SK-N-SH treated with all-trans-retinoic acid at 6 μM for 48 hours (cell line): ENCODE data around the gene RSPH9.

ENCODE experiments used
- ATAC-seq: fragments of 200-7000 bp; cut with Tn5 transposase; 3 replicates; pipeline ENCODE4 v1.9.1; 2020; ENCODE audit warnings: mild to moderate bottlenecking, moderate library complexity
- ARNTL ChIP-seq: fragments of 450-650 bp; formaldehyde crosslinking; IDR thresholded peaks from 2 replicates; pipeline ENCODE4 v1.5.0; 2020; ENCODE audit warnings: low read depth, mild to moderate bottlenecking, moderate library complexity, borderline replicate concordance
- BACH2 ChIP-seq: fragments of 250-450 bp; sonication (Bioruptor Pico); IDR thresholded peaks from 2 replicates; pipeline ENCODE4 v1.9.0; 2021; ENCODE audit warnings: mild to moderate bottlenecking, borderline replicate concordance
- CSDC2 ChIP-seq: fragments of 250-450 bp; sonication (Bioruptor Pico); IDR thresholded peaks from 2 replicates; pipeline ENCODE4 v1.5.0; 2020; ENCODE audit warnings: mild to moderate bottlenecking, moderate library complexity
- ESRRG ChIP-seq: fragments of 250-450 bp; sonication (Bioruptor Pico); IDR thresholded peaks from 2 replicates; pipeline ENCODE4 v1.6.1; 2021; ENCODE audit warnings: mild to moderate bottlenecking
- GLIS3 ChIP-seq: fragments of 250-450 bp; sonication (Bioruptor Pico); IDR thresholded peaks from 2 replicates; pipeline ENCODE4 v1.5.0; 2020; ENCODE audit warnings: mild to moderate bottlenecking, moderate library complexity
- ISL1 ChIP-seq: fragments of 250-450 bp; sonication (Bioruptor Pico); IDR thresholded peaks from 2 replicates; pipeline ENCODE4 v2.1.2; 2022; ENCODE audit warnings: mild to moderate bottlenecking, moderate library complexity
- OSR1 ChIP-seq: fragments of 250-450 bp; sonication (Bioruptor Pico); IDR thresholded peaks from 2 replicates; pipeline ENCODE4 v1.8.0; 2022; ENCODE audit warnings: moderate library complexity, mild to moderate bottlenecking, inconsistent platforms
- PPARA ChIP-seq: fragments of 250-450 bp; sonication (Bioruptor Pico); IDR thresholded peaks from 2 replicates; pipeline ENCODE4 v1.5.0; 2020; ENCODE audit warnings: mild to moderate bottlenecking, borderline replicate concordance
- RARB ChIP-seq: fragments of 250-450 bp; sonication (Bioruptor Pico); IDR thresholded peaks from 2 replicates; pipeline ENCODE4 v1.8.0; 2021; ENCODE audit warnings: mild to moderate bottlenecking, moderate library complexity
- SNAI2 ChIP-seq: fragments of 250-450 bp; sonication (Bioruptor Pico); IDR thresholded peaks from 2 replicates; pipeline ENCODE4 v1.5.0; 2020; ENCODE audit warnings: mild to moderate bottlenecking, moderate library complexity
- TCF4 ChIP-seq: fragments of 250-450 bp; sonication (Bioruptor Pico); IDR thresholded peaks from 2 replicates; pipeline ENCODE4 v1.8.0; 2021; ENCODE audit warnings: mild to moderate bottlenecking, moderate library complexity, borderline replicate concordance
- TOX ChIP-seq: fragments of 250-450 bp; sonication (Bioruptor Pico); IDR thresholded peaks from 2 replicates; pipeline ENCODE4 v1.8.0; 2021; ENCODE audit warnings: mild to moderate bottlenecking, moderate library complexity, borderline replicate concordance
- ZC3H10 ChIP-seq: fragments of 250-450 bp; sonication (Bioruptor Pico); IDR thresholded peaks from 2 replicates; pipeline ENCODE4 v1.5.1; 2021; ENCODE audit warnings: mild to moderate bottlenecking, moderate library complexity
- ZFP3 ChIP-seq: fragments of 250-450 bp; sonication (Bioruptor Pico); IDR thresholded peaks from 2 replicates; pipeline ENCODE4 v1.5.0; 2020; ENCODE audit warnings: mild to moderate bottlenecking, moderate library complexity
- ZFP30 ChIP-seq: fragments of 450-650 bp; formaldehyde crosslinking; IDR thresholded peaks from 2 replicates; pipeline ENCODE4 v1.5.0; 2022; ENCODE audit warnings: mild to moderate bottlenecking, moderate library complexity
- ZNF565 ChIP-seq: fragments of 450-650 bp; formaldehyde crosslinking; conservative IDR thresholded peaks from 2 replicates; pipeline ENCODE4 v1.5.0; 2020; ENCODE audit warnings: low read depth, mild to moderate bottlenecking, moderate library complexity
- ZNF70 ChIP-seq: fragments of 450-650 bp; formaldehyde crosslinking; IDR thresholded peaks from 2 replicates; pipeline ENCODE4 v1.5.0; 2020; ENCODE audit warnings: mild to moderate bottlenecking, moderate library complexity
- ZNF8 ChIP-seq: fragments of 450-650 bp; formaldehyde crosslinking; IDR thresholded peaks from 2 replicates; pipeline ENCODE4 v1.5.0; 2020; ENCODE audit warnings: mild to moderate bottlenecking, moderate library complexity
- TF ChIP-seq, protein P1 (sequence below): fragments of 250-450 bp; sonication (Bioruptor Pico); IDR thresholded peaks from 2 replicates; pipeline ENCODE4 v1.8.0; 2020; ENCODE audit warnings: mild to moderate bottlenecking, moderate library complexity, borderline replicate concordance
- TF ChIP-seq, protein P2 (sequence below): fragments of 250-450 bp; sonication (Bioruptor Pico); IDR thresholded peaks from 2 replicates; pipeline ENCODE4 v1.8.0; 2021; ENCODE audit warnings: low read depth, mild to moderate bottlenecking, moderate library complexity, borderline replicate concordance
- TF ChIP-seq, protein P3 (sequence below): fragments of 250-450 bp; sonication (Bioruptor Pico); IDR thresholded peaks from 2 replicates; pipeline ENCODE4 v1.5.0; 2020; ENCODE audit warnings: mild to moderate bottlenecking, moderate library complexity
- TF ChIP-seq, protein P4 (sequence below): fragments of 250-450 bp; sonication (Bioruptor Pico); IDR thresholded peaks from 2 replicates; pipeline ENCODE4 v1.5.1; 2020; ENCODE audit warnings: low read depth, mild to moderate bottlenecking, moderate library complexity

The RSPH9 gene

DNA sequence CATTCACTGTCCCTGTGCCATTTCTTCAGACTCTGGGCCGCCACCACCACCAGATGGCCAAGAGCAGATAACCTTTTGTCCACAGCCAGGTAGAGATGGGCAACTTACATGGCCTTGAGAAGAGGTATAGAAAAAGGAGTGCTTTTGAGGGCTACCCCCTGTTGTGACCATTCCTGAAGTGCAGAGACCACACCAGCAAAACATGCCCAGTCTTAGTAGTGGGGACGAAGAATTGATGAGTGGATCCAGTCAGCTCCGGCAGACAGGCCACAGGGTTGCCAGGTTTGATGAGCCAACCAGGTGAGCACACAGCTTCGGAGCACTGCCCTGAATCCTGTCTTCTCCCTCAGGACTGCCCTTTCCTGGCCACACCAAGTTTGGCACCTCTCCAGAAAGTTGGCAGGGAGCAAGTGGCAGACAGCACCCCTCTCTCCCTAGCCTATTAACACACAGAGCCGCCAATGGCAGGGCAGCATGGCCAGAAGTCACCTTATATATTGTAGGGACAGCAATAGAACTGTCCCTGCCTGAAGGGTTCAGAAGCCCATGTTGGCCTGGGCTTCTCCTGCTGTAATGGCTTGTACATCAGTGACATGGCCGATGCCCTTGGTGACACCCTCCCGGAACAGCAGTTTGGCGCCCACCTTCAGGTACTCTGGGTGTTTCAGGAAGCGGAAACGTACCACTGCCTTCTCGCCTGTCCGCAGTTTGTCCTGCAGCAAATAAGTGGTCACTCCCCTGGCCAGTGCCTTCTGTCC is 23.6 kb upstream of the RSPH9 start:
- no peak; the same call in 2 of the 3 replicates for ATAC-seq
- TF ChIP-seq ZFP30 (CRISPR knock-in tag) (no peak), TCF4 (CRISPR knock-in tag) (no peak), ARNTL (CRISPR knock-in tag) (no peak), ZNF8 (CRISPR knock-in tag) (no peak), TOX (CRISPR knock-in tag) (no peak), OSR1 (CRISPR knock-in tag) (no peak), ZC3H10 (no peak), SNAI2 (CRISPR knock-in tag) (no peak)
- TF ChIP-seq, protein P1, sequence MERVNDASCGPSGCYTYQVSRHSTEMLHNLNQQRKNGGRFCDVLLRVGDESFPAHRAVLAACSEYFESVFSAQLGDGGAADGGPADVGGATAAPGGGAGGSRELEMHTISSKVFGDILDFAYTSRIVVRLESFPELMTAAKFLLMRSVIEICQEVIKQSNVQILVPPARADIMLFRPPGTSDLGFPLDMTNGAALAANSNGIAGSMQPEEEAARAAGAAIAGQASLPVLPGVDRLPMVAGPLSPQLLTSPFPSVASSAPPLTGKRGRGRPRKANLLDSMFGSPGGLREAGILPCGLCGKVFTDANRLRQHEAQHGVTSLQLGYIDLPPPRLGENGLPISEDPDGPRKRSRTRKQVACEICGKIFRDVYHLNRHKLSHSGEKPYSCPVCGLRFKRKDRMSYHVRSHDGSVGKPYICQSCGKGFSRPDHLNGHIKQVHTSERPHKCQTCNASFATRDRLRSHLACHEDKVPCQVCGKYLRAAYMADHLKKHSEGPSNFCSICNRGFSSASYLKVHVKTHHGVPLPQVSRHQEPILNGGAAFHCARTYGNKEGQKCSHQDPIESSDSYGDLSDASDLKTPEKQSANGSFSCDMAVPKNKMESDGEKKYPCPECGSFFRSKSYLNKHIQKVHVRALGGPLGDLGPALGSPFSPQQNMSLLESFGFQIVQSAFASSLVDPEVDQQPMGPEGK (CRISPR knock-in tag): no peak
- TF ChIP-seq, protein P2, sequence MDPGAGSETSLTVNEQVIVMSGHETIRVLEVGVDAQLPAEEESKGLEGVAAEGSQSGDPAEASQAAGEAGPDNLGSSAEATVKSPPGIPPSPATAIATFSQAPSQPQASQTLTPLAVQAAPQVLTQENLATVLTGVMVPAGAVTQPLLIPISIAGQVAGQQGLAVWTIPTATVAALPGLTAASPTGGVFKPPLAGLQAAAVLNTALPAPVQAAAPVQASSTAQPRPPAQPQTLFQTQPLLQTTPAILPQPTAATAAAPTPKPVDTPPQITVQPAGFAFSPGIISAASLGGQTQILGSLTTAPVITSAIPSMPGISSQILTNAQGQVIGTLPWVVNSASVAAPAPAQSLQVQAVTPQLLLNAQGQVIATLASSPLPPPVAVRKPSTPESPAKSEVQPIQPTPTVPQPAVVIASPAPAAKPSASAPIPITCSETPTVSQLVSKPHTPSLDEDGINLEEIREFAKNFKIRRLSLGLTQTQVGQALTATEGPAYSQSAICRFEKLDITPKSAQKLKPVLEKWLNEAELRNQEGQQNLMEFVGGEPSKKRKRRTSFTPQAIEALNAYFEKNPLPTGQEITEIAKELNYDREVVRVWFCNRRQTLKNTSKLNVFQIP (CRISPR knock-in tag): no peak
- TF ChIP-seq, protein P3, sequence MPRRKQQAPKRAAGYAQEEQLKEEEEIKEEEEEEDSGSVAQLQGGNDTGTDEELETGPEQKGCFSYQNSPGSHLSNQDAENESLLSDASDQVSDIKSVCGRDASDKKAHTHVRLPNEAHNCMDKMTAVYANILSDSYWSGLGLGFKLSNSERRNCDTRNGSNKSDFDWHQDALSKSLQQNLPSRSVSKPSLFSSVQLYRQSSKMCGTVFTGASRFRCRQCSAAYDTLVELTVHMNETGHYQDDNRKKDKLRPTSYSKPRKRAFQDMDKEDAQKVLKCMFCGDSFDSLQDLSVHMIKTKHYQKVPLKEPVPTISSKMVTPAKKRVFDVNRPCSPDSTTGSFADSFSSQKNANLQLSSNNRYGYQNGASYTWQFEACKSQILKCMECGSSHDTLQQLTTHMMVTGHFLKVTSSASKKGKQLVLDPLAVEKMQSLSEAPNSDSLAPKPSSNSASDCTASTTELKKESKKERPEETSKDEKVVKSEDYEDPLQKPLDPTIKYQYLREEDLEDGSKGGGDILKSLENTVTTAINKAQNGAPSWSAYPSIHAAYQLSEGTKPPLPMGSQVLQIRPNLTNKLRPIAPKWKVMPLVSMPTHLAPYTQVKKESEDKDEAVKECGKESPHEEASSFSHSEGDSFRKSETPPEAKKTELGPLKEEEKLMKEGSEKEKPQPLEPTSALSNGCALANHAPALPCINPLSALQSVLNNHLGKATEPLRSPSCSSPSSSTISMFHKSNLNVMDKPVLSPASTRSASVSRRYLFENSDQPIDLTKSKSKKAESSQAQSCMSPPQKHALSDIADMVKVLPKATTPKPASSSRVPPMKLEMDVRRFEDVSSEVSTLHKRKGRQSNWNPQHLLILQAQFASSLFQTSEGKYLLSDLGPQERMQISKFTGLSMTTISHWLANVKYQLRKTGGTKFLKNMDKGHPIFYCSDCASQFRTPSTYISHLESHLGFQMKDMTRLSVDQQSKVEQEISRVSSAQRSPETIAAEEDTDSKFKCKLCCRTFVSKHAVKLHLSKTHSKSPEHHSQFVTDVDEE (CRISPR knock-in tag): no peak
- TF ChIP-seq, all 23 proteins: peak for 0

DNA sequence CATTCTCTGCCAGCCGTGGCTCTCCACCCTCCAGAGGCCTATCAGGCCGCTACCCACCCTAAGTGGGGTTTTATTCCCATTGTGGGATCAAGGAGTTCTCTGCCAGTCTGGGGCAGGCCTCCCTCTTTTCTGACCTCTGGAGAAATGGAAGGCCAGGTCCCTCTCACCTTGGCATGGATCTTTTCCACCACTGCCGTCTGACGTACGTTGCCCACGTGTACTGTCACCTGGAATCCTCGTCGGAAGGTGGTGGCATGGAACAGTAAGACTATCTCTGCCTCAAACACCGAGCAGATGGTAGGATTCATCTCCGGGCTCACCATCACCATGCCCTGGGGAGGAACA is 23.0 kb upstream of the RSPH9 start:
- no peak for TF ChIP-seq OSR1 (CRISPR knock-in tag)
- no peak for TF ChIP-seq GLIS3
- TF ChIP-seq ZFP30 (CRISPR knock-in tag): no peak
- TF ChIP-seq ARNTL (CRISPR knock-in tag): no peak
- no peak for TF ChIP-seq PPARA
- TF ChIP-seq, protein P2 (CRISPR knock-in tag): no peak
- TF ChIP-seq CSDC2 (CRISPR knock-in tag): no peak
- no peak for TF ChIP-seq ZFP3
- no peak for TF ChIP-seq ZC3H10
- no peak for TF ChIP-seq TCF4 (CRISPR knock-in tag)
- no peak for TF ChIP-seq SNAI2 (CRISPR knock-in tag)
- TF ChIP-seq, protein P4, sequence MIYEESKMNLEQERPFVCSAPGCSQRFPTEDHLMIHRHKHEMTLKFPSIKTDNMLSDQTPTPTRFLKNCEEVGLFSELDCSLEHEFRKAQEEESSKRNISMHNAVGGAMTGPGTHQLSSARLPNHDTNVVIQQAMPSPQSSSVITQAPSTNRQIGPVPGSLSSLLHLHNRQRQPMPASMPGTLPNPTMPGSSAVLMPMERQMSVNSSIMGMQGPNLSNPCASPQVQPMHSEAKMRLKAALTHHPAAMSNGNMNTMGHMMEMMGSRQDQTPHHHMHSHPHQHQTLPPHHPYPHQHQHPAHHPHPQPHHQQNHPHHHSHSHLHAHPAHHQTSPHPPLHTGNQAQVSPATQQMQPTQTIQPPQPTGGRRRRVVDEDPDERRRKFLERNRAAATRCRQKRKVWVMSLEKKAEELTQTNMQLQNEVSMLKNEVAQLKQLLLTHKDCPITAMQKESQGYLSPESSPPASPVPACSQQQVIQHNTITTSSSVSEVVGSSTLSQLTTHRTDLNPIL (CRISPR knock-in tag): no peak
- no peak for ATAC-seq

DNA sequence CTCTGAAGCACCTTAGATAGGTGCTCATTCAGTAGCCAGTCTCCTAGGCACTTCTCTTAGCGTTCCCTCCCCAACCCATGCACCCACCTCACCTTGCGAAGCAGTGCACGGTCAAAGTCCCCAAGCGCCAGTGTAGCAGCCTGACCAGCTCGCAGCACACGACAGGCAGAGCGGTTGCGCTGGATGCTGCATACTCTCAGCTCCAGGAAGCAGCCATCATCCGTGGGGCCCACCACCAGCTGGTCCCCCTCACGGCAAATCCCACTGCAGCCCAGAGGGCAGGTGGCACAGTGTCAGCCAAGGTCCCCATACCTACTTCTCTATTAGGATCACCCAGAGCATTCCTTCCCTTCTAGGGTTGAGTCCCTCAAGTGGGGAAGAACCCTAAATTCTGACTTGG is 22.3 kb upstream of the RSPH9 start:
- no peak for ATAC-seq
- no peak for TF ChIP-seq ESRRG (CRISPR knock-in tag)
- no peak for TF ChIP-seq CSDC2 (CRISPR knock-in tag)
- no peak for TF ChIP-seq GLIS3
- TF ChIP-seq TOX (CRISPR knock-in tag): no peak
- no peak for TF ChIP-seq ZNF565 (CRISPR knock-in tag)
- no peak for TF ChIP-seq ZC3H10
- TF ChIP-seq RARB (CRISPR knock-in tag): no peak
- TF ChIP-seq, protein P1 (CRISPR knock-in tag): no peak
- no peak for TF ChIP-seq OSR1 (CRISPR knock-in tag)
- TF ChIP-seq, protein P2 (CRISPR knock-in tag): no peak
- no peak for TF ChIP-seq ZFP3
- TF ChIP-seq ZNF70 (CRISPR knock-in tag): no peak
- no peak for TF ChIP-seq ARNTL (CRISPR knock-in tag)
- TF ChIP-seq SNAI2 (CRISPR knock-in tag): no peak
- TF ChIP-seq TCF4 (CRISPR knock-in tag): no peak
- no peak for TF ChIP-seq ZFP30 (CRISPR knock-in tag)
- no peak for TF ChIP-seq ISL1 (CRISPR knock-in tag)
- no peak for TF ChIP-seq BACH2 (CRISPR knock-in tag)
